Nephron progenitor cell (in vitro differentiated cells): ENCODE results near the gene CABP4.

Source experiments
- DNase-seq: peaks from one replicate; pipeline ENCODE4 v3.0.0; 2021
- H3K27ac Mint-ChIP-seq: 2 replicates; pipeline ENCODE4 v1.8.0; 2021; ENCODE audit warnings: mild to moderate bottlenecking, moderate library complexity, mixed read lengths
- H3K27me3 Mint-ChIP-seq: 2 replicates; pipeline ENCODE4 v1.8.0; 2021; ENCODE audit warnings: mild to moderate bottlenecking, low read depth, mixed read lengths; ENCODE audit not compliant: poor library complexity
- H3K36me3 Mint-ChIP-seq: 2 replicates; pipeline ENCODE4 v1.8.0; 2021; ENCODE audit warnings: low read depth, mixed read lengths
- H3K4me1 Mint-ChIP-seq: 2 replicates; pipeline ENCODE4 v1.8.0; 2021; ENCODE audit warnings: mixed read lengths
- H3K4me3 Mint-ChIP-seq: 2 replicates; pipeline ENCODE4 v1.8.0; 2021; ENCODE audit warnings: mild to moderate bottlenecking, moderate library complexity, mixed read lengths
- H3K9me3 Mint-ChIP-seq: 2 replicates; pipeline ENCODE4 v1.8.0; 2021; ENCODE audit warnings: mild to moderate bottlenecking, moderate library complexity, mixed read lengths
- CTCF ChIP-seq: fragments of 200-600 bp; sonication (generic); IDR thresholded peaks from 2 replicates; pipeline ENCODE4 v1.5.0; 2021; ENCODE audit warnings: antibody characterized with exemption

Gene CABP4

DNA sequence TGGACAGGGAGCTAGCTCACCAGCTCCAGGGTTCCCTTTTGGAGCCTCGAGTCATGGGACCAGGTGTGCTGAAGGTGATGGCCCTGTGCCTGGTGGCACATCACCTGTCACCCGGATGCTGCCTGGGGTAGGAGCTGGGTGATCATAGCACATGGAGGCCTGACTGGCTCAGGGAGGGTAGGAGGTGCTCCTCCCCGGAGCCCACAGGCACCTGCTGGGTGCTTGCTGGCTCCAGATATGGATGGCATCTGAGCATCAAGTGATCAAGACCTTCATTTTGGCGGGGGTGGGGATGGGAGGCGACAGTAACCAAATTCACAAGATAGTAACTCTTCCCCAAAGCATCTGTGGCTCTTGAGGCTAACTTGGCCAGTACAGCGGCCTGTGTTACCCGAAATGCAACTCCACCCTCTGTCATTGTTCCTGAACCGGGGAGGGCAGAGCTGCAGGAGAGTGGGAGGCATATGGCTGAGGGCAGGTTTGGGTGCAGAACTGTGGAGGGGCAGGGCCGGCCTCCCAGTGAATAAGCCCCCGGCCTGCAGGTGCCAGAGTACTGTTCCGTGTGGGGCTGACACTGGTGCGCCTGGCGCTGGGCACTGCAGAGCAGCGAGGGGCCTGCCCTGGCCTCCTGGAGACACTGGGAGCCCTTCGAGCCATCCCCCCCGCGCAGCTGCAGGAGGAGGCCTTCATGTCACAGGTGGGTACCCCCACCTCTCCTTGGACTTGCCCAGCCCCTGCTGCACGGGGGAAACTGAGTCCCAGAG, 46.5 kb upstream of the CABP4 start:
- TF ChIP-seq CTCF = no peak
- peaks cover 20% of the 10 kb centered on the region for H3K27me3 Mint-ChIP-seq
- peaks cover 44% of the 10 kb centered on the region for H3K4me1 Mint-ChIP-seq
- no peak for DNase-seq
- no peak overlapping the region for H3K27ac Mint-ChIP-seq
- no peaks in the 10 kb centered on the region for H3K36me3 Mint-ChIP-seq
- no peak overlapping the region for H3K4me3 Mint-ChIP-seq
- H3K9me3 Mint-ChIP-seq = no peaks in the 10 kb centered on the region

- Mint-ChIP-seq H3K4me3 (no peak overlapping the region), H3K36me3 (no peaks in the 10 kb centered on the region), H3K9me3 (no peaks in the 10 kb centered on the region), H3K27ac (no peak overlapping the region), H3K27me3 (peaks cover 27% of the 10 kb centered on the region), H3K4me1 (peaks cover 41% of the 10 kb centered on the region)
- DNase-seq = no peak
- no peak for TF ChIP-seq CTCF
Observed at GRCh38 chr11:67409261-67409666, 45.9 kb upstream of the CABP4 start.

- Mint-ChIP-seq H3K9me3 (no peaks in the 10 kb centered on the region), H3K27me3 (peaks cover 33% of the 10 kb centered on the region), H3K27ac (no peak overlapping the region), H3K36me3 (no peaks in the 10 kb centered on the region), H3K4me1 (peaks cover 36% of the 10 kb centered on the region), H3K4me3 (no peak overlapping the region)
- no peak for TF ChIP-seq CTCF
- DNase-seq = no peak
Observed at GRCh38 chr11:67409781-67410368, 45.3 kb upstream of the CABP4 start.

- Mint-ChIP-seq H3K27ac (no peak overlapping the region), H3K4me1 (peaks cover 36% of the 10 kb centered on the region), H3K4me3 (no peak overlapping the region), H3K9me3 (no peaks in the 10 kb centered on the region), H3K27me3 (peaks cover 38% of the 10 kb centered on the region), H3K36me3 (no peaks in the 10 kb centered on the region)
- DNase-seq = no peak
- TF ChIP-seq CTCF = no peak
Observed at GRCh38 chr11:67410369-67410831, 44.8 kb upstream of the CABP4 start.

GRCh38 chr11:67410984-67411784, 44.0 kb upstream of the CABP4 start:
- no peak for TF ChIP-seq CTCF
- no peak for DNase-seq
- H3K27me3 Mint-ChIP-seq = peaks cover 42% of the 10 kb centered on the region
- H3K27ac Mint-ChIP-seq = no peak overlapping the region
- no peak overlapping the region for H3K4me3 Mint-ChIP-seq
- no peaks in the 10 kb centered on the region for H3K36me3 Mint-ChIP-seq
- peaks cover 38% of the 10 kb centered on the region for H3K4me1 Mint-ChIP-seq
- no peaks in the 10 kb centered on the region for H3K9me3 Mint-ChIP-seq
